GM19023 (cell line): ENCODE results near the gene LINC00305.

ENCODE experiments used
- ATAC-seq: cut with Tn5 transposase; IDR thresholded peaks from one replicate; pipeline ENCODE4 v1.9.1; 2021; ENCODE audit warnings: mild to moderate bottlenecking, moderate library complexity; ENCODE audit not compliant: unreplicated experiment

Gene LINC00305

GRCh38 chr18:64148988-64149387 lies at the start of gene LINC00305:
Gene LINC00305, minus strand, starts transcription at chr18:64149088.
- ATAC-seq = no peak

- no peak for ATAC-seq
Measured at GRCh38 chr18:64191069-64191468, 42.2 kb upstream of the LINC00305 start.

- ATAC-seq = no peak
Measured at GRCh38 chr18:64185987-64186386, 37.1 kb upstream of the LINC00305 start.

- no peak for ATAC-seq
Measured at GRCh38 chr18:64183665-64184064, 34.8 kb upstream of the LINC00305 start.

GRCh38 chr18:64180617-64181016 lies 31.7 kb upstream of the LINC00305 start:
- no peak for ATAC-seq

- ATAC-seq = no peak
Measured at GRCh38 chr18:64180171-64180570, 31.3 kb upstream of the LINC00305 start.

- no peak for ATAC-seq
Measured at GRCh38 chr18:64179556-64180080, 30.7 kb upstream of the LINC00305 start.

- no peak for ATAC-seq
Measured at GRCh38 chr18:64178860-64179259, 30.0 kb upstream of the LINC00305 start.

GRCh38 chr18:64175432-64175831 lies 26.5 kb upstream of the LINC00305 start:
- no peak for ATAC-seq

- ATAC-seq = no peak
Measured at GRCh38 chr18:64171576-64171975, 22.7 kb upstream of the LINC00305 start.

- ATAC-seq = no peak
Measured at GRCh38 chr18:64167408-64167925, 18.6 kb upstream of the LINC00305 start.

GRCh38 chr18:64165906-64166305 lies 17.0 kb upstream of the LINC00305 start:
- ATAC-seq = no peak

- no peak for ATAC-seq
Measured at GRCh38 chr18:64164883-64165282, 16.0 kb upstream of the LINC00305 start.

GRCh38 chr18:64149916-64150438 lies 1.1 kb upstream of the LINC00305 start:
- no peak for ATAC-seq

- ATAC-seq = no peak
Measured at GRCh38 chr18:64142904-64143303, 6.0 kb downstream of the LINC00305 start.

- ATAC-seq = no peak
Measured at GRCh38 chr18:64137914-64138313, 11.0 kb downstream of the LINC00305 start.

- no peak for ATAC-seq
Measured at GRCh38 chr18:64134044-64134747, 14.7 kb downstream of the LINC00305 start.

- no peak for ATAC-seq
Measured at GRCh38 chr18:64132871-64133270, 16.0 kb downstream of the LINC00305 start.

- no peak for ATAC-seq
Measured at GRCh38 chr18:64131314-64131713, 17.6 kb downstream of the LINC00305 start.

- no peak for ATAC-seq
Measured at GRCh38 chr18:64127172-64127571, 21.7 kb downstream of the LINC00305 start.

- ATAC-seq = no peak
Measured at GRCh38 chr18:64119916-64120315, 29.0 kb downstream of the LINC00305 start.

- no peak for ATAC-seq
Measured at GRCh38 chr18:64118406-64118805, 30.5 kb downstream of the LINC00305 start.
